Stimulated activated CD4-positive, alpha-beta T cell treated with anti-CD3 and anti-CD28 coated beads, Interleukin-2, amount 100 ng/mL, for 48 hours (primary cell): ENCODE results near the gene PXDN.
"Not testable (repeated sequence)": the region's sequence is repeated elsewhere in the genome, so short reads cannot be mapped to it uniquely, and the experiment has no call there.

Experiments
- DNase-seq, 2 donors: peaks; one replicate each; pipeline ENCODE4 v3.0.0-alpha.2; 2020

The PXDN gene

GRCh38 chr2:1721706-1722646 lies 22.3 kb downstream of the PXDN start:
- no peak for DNase-seq

- DNase-seq: no peak
Measured at GRCh38 chr2:1718339-1719220, 25.7 kb downstream of the PXDN start.

- no peak for DNase-seq
Measured at GRCh38 chr2:1717113-1717512, 27.2 kb downstream of the PXDN start.

- no peak for DNase-seq
Measured at GRCh38 chr2:1716441-1716840, 27.9 kb downstream of the PXDN start.

- not testable (repeated sequence) for DNase-seq
Measured at GRCh38 chr2:1716014-1716305, 28.4 kb downstream of the PXDN start.

GRCh38 chr2:1715184-1716013 lies 28.9 kb downstream of the PXDN start:
- DNase-seq: no peak

GRCh38 chr2:1714291-1715064 lies 29.8 kb downstream of the PXDN start:
- no peak for DNase-seq

- DNase-seq: no peak
Measured at GRCh38 chr2:1713839-1714236, 30.5 kb downstream of the PXDN start.

- no peak for DNase-seq
Measured at GRCh38 chr2:1713142-1713838, 31.0 kb downstream of the PXDN start.

- no peak for DNase-seq
Measured at GRCh38 chr2:1709946-1710560, 34.3 kb downstream of the PXDN start.

GRCh38 chr2:1709335-1709605 lies 35.0 kb downstream of the PXDN start:
- DNase-seq: no peak

GRCh38 chr2:1708476-1709334 lies 35.6 kb downstream of the PXDN start:
- no peak for DNase-seq

GRCh38 chr2:1707771-1708418 lies 36.4 kb downstream of the PXDN start:
- DNase-seq: no peak

- DNase-seq: not testable (repeated sequence)
Measured at GRCh38 chr2:1706089-1706841, 38.0 kb downstream of the PXDN start.

- DNase-seq: no peak
Measured at GRCh38 chr2:1705557-1706076, 38.7 kb downstream of the PXDN start.

- no peak for DNase-seq
Measured at GRCh38 chr2:1704631-1705556, 39.4 kb downstream of the PXDN start.

GRCh38 chr2:1702186-1702565 lies 42.1 kb downstream of the PXDN start:
- no peak for DNase-seq
